Neural progenitor cell (in vitro differentiated cells): ENCODE data around the gene SLC2A5. TPM values are rescaled to one million over a fixed set of nuclear protein-coding genes. Genes with fewer than 3 reads are reported as not detected.

ENCODE experiments used
- DNase-seq: peaks from one replicate; pipeline ENCODE4 v3.0.0-alpha.2; 2016; ENCODE audit warnings: low spot score
- H2AFZ ChIP-seq: fragments of 200-600 bp; sonication (generic); replicated peaks from 2 replicates; pipeline ENCODE4 v1.6.1; 2016; ENCODE audit warnings: antibody characterized with exemption
- H3F3A ChIP-seq: fragments of 200-600 bp; sonication (generic); 2 replicates; pipeline ENCODE4 v1.6.1; 2016; ENCODE audit warnings: antibody characterized with exemption, low read depth
- H3K27ac ChIP-seq: fragments of 200-600 bp; sonication (generic); 2 replicates; pipeline ENCODE4 v1.5.1; 2016; ENCODE audit warnings: mild to moderate bottlenecking
- H3K27me3 ChIP-seq: fragments of 200-600 bp; sonication (generic); 2 replicates; pipeline ENCODE4 v1.6.1; 2016; ENCODE audit warnings: mild to moderate bottlenecking, moderate library complexity
- H3K36me3 ChIP-seq: fragments of 200-600 bp; sonication (generic); 2 replicates; pipeline ENCODE4 v1.5.1; 2016
- H3K4me1 ChIP-seq: fragments of 200-600 bp; sonication (generic); 2 replicates; pipeline ENCODE4 v1.6.1; 2016; ENCODE audit warnings: mixed run types
- H3K4me2 ChIP-seq: fragments of 200-600 bp; sonication (generic); 2 replicates; pipeline ENCODE4 v1.6.1; 2016
- H3K4me3 ChIP-seq: fragments of 200-600 bp; sonication (generic); 2 replicates; pipeline ENCODE4 v1.5.1; 2016
- H3K79me2 ChIP-seq: fragments of 200-600 bp; sonication (generic); 2 replicates; pipeline ENCODE4 v1.6.1; 2016; ENCODE audit warnings: low read depth
- H3K9ac ChIP-seq: fragments of 200-600 bp; sonication (generic); 2 replicates; pipeline ENCODE4 v1.6.1; 2016
- H3K9me3 ChIP-seq: fragments of 200-600 bp; sonication (generic); 2 replicates; pipeline ENCODE4 v1.5.1; 2016; ENCODE audit warnings: low read depth
- H4K20me1 ChIP-seq: fragments of 200-600 bp; sonication (generic); 2 replicates; pipeline ENCODE4 v1.6.1; 2016; ENCODE audit warnings: low read depth
- H3K27ac Mint-ChIP-seq: 3 replicates; pipeline ENCODE4 v1.8.0; 2021; ENCODE audit warnings: mixed read lengths
- H3K27me3 Mint-ChIP-seq: 2 replicates; pipeline ENCODE4 v1.8.0; 2022; ENCODE audit warnings: low read depth, mild to moderate bottlenecking, inconsistent platforms, moderate library complexity, mixed read lengths; ENCODE audit not compliant: insufficient read depth
- H3K36me3 Mint-ChIP-seq: 3 replicates; pipeline ENCODE4 v1.8.0; 2021; ENCODE audit warnings: mixed read lengths
- H3K4me1 Mint-ChIP-seq: 3 replicates; pipeline ENCODE4 v1.8.0; 2021; ENCODE audit warnings: mixed read lengths
- H3K4me3 Mint-ChIP-seq: 3 replicates; pipeline ENCODE4 v1.8.0; 2021; ENCODE audit warnings: mild to moderate bottlenecking, moderate library complexity, mixed read lengths
- H3K9me3 Mint-ChIP-seq: 3 replicates; pipeline ENCODE4 v1.8.0; 2020; ENCODE audit warnings: mixed read lengths
- EZH2 ChIP-seq: fragments of 200-600 bp; sonication (generic); IDR thresholded peaks from 2 replicates; pipeline ENCODE4 v1.6.1; 2017; ENCODE audit warnings: antibody characterized with exemption, mild to moderate bottlenecking, moderate library complexity
- EZH2phosphoT487 ChIP-seq: fragments of 200-600 bp; sonication (generic); IDR thresholded peaks from 2 replicates; pipeline ENCODE4 v1.6.1; 2017; ENCODE audit warnings: antibody characterized with exemption
- total RNA-seq: library from RNA; depleted of rRNA; stranded (reverse); fragments of >200 nt; gene quantifications from 2 replicates; pipeline ENCODE4 v1.2.3, GENCODE V29; 2015; ENCODE audit warnings: low replicate concordance
- TF ChIP-seq, protein P1 (sequence below): fragments of 200-600 bp; sonication (generic); IDR thresholded peaks from 2 replicates; pipeline ENCODE4 v1.5.1; 2017; ENCODE audit warnings: antibody characterized with exemption, mild to moderate bottlenecking

The SLC2A5 gene
- total RNA-seq, 1 donor from 2014 or later = not detected

DNA sequence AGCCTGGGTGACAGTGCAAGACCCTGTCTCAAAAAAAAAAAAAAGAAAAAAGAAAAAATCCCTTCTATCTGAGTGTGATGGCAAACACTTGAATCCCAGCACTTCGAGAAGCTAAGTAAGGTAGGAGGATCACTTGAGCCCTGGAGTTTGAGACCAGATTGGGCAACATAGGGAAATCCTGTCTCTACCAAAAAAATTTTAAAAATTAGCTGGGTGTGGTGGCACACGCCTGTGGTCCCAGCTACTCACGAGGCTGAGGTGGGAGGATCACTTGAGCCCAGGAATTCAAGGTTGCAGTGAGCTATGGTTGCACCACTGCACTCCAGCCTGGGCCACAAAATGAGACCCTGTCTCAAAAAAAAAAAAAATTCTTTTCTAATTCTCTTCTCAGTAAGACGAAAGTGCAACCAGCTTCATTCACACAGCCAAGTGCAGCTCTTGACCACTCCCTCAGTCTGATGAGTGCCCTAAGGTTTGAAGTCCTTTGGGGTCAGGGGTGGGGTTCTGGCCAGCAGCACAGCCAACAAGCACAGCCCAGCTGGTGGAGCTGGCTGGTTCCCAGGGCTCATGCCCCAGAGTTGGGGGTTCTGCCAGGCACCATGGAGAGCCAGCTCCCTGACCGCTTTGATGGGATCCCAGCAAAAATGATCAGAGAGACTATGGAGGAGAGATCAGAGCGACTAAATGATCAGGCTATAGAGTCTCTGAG, 8.0 kb downstream of the SLC2A5 start:
- H3K27ac Mint-ChIP-seq = no peak overlapping the region
- H3K36me3 Mint-ChIP-seq = no peaks in the 10 kb centered on the region
- H3K27me3 Mint-ChIP-seq = peaks cover 15% of the 10 kb centered on the region
- peaks cover 32% of the 10 kb centered on the region for H3K4me1 Mint-ChIP-seq
- H3K4me1 ChIP-seq = peaks cover 9% of the 10 kb centered on the region
- no peak overlapping the region for H2AFZ ChIP-seq
- H3K36me3 ChIP-seq = no peaks in the 10 kb centered on the region
- no peak overlapping the region for H3K9ac ChIP-seq
- H3K79me2 ChIP-seq = no peaks in the 10 kb centered on the region
- H3K9me3 ChIP-seq = no peaks in the 10 kb centered on the region
- H3F3A ChIP-seq = peaks cover 8% of the 10 kb centered on the region
- no peak for TF ChIP-seq EZH2
- no peak for TF ChIP-seq EZH2phosphoT487
- TF ChIP-seq, protein P1, sequence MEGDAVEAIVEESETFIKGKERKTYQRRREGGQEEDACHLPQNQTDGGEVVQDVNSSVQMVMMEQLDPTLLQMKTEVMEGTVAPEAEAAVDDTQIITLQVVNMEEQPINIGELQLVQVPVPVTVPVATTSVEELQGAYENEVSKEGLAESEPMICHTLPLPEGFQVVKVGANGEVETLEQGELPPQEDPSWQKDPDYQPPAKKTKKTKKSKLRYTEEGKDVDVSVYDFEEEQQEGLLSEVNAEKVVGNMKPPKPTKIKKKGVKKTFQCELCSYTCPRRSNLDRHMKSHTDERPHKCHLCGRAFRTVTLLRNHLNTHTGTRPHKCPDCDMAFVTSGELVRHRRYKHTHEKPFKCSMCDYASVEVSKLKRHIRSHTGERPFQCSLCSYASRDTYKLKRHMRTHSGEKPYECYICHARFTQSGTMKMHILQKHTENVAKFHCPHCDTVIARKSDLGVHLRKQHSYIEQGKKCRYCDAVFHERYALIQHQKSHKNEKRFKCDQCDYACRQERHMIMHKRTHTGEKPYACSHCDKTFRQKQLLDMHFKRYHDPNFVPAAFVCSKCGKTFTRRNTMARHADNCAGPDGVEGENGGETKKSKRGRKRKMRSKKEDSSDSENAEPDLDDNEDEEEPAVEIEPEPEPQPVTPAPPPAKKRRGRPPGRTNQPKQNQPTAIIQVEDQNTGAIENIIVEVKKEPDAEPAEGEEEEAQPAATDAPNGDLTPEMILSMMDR = no peak
- no peaks in the 10 kb centered on the region for H4K20me1 ChIP-seq
- H3K4me3 ChIP-seq = no peak overlapping the region
- H3K4me3 Mint-ChIP-seq = no peak overlapping the region
- no peak overlapping the region for H3K4me2 ChIP-seq
- H3K9me3 Mint-ChIP-seq = no peaks in the 10 kb centered on the region
- DNase-seq = no peak
- no peak overlapping the region for H3K27ac ChIP-seq
- no peaks in the 10 kb centered on the region for H3K27me3 ChIP-seq

DNA sequence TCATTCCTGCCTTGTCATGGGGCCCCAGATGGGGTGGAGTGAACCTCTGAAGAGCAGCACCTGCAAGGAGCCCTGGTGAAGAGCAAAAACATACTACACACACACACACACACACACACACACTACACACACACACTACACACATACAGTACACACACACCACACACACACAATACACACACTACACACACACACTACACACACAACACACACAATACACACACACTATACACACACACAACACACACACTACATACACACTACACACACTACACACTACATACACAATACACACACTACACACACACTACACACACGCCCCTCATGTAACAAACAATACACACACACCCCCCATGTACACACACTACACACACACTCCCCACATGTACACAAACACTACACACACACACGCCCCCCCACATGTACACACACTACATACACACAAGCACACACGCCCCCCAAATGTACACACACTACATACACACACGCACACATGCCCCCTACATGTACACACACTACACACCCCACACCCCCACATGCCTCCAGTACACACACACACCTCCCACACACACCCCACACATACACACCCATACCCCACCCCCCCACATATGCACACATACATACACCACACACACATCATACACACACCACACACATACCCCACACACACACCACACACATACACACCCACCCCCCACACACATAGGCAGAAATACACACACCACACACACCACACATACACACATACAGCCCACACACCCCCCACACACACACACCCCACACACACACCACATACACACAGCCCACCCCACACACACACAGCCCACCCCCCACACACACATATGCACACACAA, 9.3 kb downstream of the SLC2A5 start:
- H3K27ac Mint-ChIP-seq = peak overlapping the region; percentile 38
- TF ChIP-seq EZH2 (no peak), EZH2phosphoT487 (no peak)
- TF ChIP-seq, protein P1 = no peak
- peaks cover 9% of the 10 kb centered on the region for H3K4me1 ChIP-seq
- H3K9me3 Mint-ChIP-seq = no peaks in the 10 kb centered on the region
- no peaks in the 10 kb centered on the region for H3K27me3 ChIP-seq
- no peak overlapping the region for H3K27ac ChIP-seq
- no peak overlapping the region for H3K4me3 ChIP-seq
- H2AFZ ChIP-seq = no peak overlapping the region
- H3K4me3 Mint-ChIP-seq = no peak overlapping the region
- no peaks in the 10 kb centered on the region for H3K36me3 Mint-ChIP-seq
- H3K9ac ChIP-seq = no peak overlapping the region
- H3K4me2 ChIP-seq = no peak overlapping the region
- peaks cover 8% of the 10 kb centered on the region for H3F3A ChIP-seq
- H3K79me2 ChIP-seq = no peaks in the 10 kb centered on the region
- peaks cover 24% of the 10 kb centered on the region for H3K4me1 Mint-ChIP-seq
- peaks cover 15% of the 10 kb centered on the region for H3K27me3 Mint-ChIP-seq
- H3K36me3 ChIP-seq = no peaks in the 10 kb centered on the region
- DNase-seq = no peak
- H3K9me3 ChIP-seq = no peaks in the 10 kb centered on the region
- H4K20me1 ChIP-seq = no peaks in the 10 kb centered on the region

DNA sequence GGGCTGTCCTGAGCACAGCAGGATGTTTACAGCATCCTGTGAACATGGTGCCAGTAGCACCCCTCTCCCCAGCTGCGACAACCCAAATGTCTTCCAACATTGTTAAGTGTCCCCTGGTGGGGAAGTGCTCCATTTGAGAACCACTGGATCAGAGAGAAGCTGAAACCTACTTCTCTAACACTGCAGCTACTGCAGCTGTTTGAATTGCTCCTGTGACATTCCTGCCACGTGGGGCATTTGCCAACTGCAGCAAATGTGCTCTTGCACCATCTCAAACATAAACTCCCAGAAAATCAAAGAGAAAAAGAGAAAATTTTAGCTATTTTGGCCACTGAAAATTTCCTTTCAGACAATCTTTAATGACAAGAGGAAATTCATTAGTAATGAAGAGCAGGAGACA, 11.0 kb downstream of the SLC2A5 start:
- Mint-ChIP-seq H3K9me3 (no peaks in the 10 kb centered on the region), H3K36me3 (no peaks in the 10 kb centered on the region), H3K27ac (no peak overlapping the region), H3K4me3 (no peak overlapping the region), H3K4me1 (peaks cover 14% of the 10 kb centered on the region), H3K27me3 (peaks cover 8% of the 10 kb centered on the region)
- H3K4me3 ChIP-seq = no peak overlapping the region
- no peaks in the 10 kb centered on the region for H3K79me2 ChIP-seq
- H4K20me1 ChIP-seq = no peaks in the 10 kb centered on the region
- H3F3A ChIP-seq = peaks cover 9% of the 10 kb centered on the region
- TF ChIP-seq EZH2phosphoT487 (no peak), EZH2 (no peak)
- TF ChIP-seq, protein P1 = peak; percentile 25
- peak; percentile 24 for DNase-seq
- H3K9me3 ChIP-seq = no peaks in the 10 kb centered on the region
- H3K4me1 ChIP-seq = no peaks in the 10 kb centered on the region
- no peak overlapping the region for H2AFZ ChIP-seq
- H3K36me3 ChIP-seq = no peaks in the 10 kb centered on the region
- H3K27ac ChIP-seq = no peak overlapping the region
- no peak overlapping the region for H3K4me2 ChIP-seq
- H3K9ac ChIP-seq = no peak overlapping the region
- no peaks in the 10 kb centered on the region for H3K27me3 ChIP-seq
